Panc1 (cell line): ENCODE measurements around the gene THAP9.

ENCODE experiments used
- CTCF ChIP-seq: fragments of 450-650 bp; IDR thresholded peaks from 2 replicates; pipeline ENCODE4 v1.5.1; 2017; ENCODE audit warnings: mild to moderate bottlenecking
- POLR2AphosphoS5 ChIP-seq: IDR thresholded peaks from 2 replicates; pipeline ENCODE4 v1.6.1; 2012; ENCODE audit warnings: mild to moderate bottlenecking, low read depth, low read length, moderate library complexity
- TCF7L2 ChIP-seq: IDR thresholded peaks from 2 replicates; pipeline ENCODE4 v1.6.1; 2011; ENCODE audit warnings: mild to moderate bottlenecking, low read depth, low read length, inconsistent platforms
- TF ChIP-seq, protein P1 (sequence below), 2 experiments: IDR thresholded peaks; 2 replicates each; pipeline ENCODE4 v1.6.1; 2011 to 2012; ENCODE audit warnings: low read depth in 2 of 2, control low read depth in 1 of 2, low read length in 1 of 2, mild to moderate bottlenecking in 1 of 2, moderate library complexity in 1 of 2; ENCODE audit not compliant: insufficient read depth in 1 of 2

- TF ChIP-seq, protein P1, sequence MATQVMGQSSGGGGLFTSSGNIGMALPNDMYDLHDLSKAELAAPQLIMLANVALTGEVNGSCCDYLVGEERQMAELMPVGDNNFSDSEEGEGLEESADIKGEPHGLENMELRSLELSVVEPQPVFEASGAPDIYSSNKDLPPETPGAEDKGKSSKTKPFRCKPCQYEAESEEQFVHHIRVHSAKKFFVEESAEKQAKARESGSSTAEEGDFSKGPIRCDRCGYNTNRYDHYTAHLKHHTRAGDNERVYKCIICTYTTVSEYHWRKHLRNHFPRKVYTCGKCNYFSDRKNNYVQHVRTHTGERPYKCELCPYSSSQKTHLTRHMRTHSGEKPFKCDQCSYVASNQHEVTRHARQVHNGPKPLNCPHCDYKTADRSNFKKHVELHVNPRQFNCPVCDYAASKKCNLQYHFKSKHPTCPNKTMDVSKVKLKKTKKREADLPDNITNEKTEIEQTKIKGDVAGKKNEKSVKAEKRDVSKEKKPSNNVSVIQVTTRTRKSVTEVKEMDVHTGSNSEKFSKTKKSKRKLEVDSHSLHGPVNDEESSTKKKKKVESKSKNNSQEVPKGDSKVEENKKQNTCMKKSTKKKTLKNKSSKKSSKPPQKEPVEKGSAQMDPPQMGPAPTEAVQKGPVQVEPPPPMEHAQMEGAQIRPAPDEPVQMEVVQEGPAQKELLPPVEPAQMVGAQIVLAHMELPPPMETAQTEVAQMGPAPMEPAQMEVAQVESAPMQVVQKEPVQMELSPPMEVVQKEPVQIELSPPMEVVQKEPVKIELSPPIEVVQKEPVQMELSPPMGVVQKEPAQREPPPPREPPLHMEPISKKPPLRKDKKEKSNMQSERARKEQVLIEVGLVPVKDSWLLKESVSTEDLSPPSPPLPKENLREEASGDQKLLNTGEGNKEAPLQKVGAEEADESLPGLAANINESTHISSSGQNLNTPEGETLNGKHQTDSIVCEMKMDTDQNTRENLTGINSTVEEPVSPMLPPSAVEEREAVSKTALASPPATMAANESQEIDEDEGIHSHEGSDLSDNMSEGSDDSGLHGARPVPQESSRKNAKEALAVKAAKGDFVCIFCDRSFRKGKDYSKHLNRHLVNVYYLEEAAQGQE (IDR thresholded peaks at IDR 0.05; ENCODE audit: insufficient read depth in 1 of 2, low read depth in 2 of 2, low read length in 1 of 2): no peak
- no peak for TF ChIP-seq CTCF
- TF ChIP-seq TCF7L2: no peak
- no peak for TF ChIP-seq POLR2AphosphoS5
Observed at GRCh38 chr4:82866706-82867385, 33.7 kb upstream of the THAP9 start.
